NCI-H128 (cell line): ENCODE results near the gene ZNF629.

Experiments used
- DNase-seq: peaks from one replicate; lab custom pipeline; 2025; ENCODE audit not compliant: unreplicated experiment; lab: John Stamatoyannopoulos, UW

The ZNF629 gene

GRCh38 chr16:30786115-30786935, 680 bp downstream of the ZNF629 start:
- DNase-seq, result no peak

GRCh38 chr16:30785126-30786106, 1.6 kb downstream of the ZNF629 start:
- DNase-seq, result no peak

GRCh38 chr16:30784215-30784614, 2.8 kb downstream of the ZNF629 start:
- no peak for DNase-seq

DNA sequence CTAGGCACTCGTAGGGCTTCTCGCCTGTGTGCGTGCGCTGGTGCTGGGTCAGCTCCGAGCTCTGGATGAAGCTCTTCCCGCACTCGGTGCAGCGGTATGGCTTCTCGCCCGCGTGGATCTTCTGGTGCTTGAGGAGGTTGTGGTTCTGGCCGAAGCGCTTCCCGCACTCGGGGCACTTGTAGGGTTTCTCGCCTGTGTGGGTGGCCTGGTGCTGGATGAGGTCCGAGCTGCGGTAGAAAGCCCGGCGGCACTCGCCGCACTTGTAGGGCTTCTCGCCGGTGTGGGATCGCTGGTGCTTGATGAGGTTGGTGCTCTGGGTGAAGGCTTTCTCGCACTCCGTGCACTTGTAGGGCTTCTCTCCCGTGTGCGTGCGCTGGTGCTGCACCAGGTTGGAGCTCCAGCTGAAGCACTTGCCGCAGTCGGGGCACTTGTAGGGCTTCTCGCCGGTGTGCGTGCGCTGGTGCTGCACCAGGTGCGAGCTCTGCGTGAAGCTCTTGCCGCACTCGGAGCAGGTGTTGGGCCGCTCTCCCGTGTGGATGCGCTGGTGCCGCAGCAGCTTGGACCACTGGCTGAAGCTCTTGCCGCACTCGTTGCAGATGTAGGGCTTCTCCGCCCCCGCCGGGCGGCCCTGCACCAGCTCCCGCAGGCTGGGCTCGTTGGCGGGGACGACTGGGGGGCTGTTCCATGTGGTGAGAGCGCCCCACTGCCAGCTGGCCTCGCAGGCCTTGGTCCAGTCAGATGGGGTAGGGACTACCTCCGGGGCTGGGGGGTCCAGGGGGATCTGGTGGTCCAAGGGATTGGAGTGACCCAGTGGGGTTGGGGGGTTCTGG, 3.5 kb downstream of the ZNF629 start:
- DNase-seq, result no peak

DNA sequence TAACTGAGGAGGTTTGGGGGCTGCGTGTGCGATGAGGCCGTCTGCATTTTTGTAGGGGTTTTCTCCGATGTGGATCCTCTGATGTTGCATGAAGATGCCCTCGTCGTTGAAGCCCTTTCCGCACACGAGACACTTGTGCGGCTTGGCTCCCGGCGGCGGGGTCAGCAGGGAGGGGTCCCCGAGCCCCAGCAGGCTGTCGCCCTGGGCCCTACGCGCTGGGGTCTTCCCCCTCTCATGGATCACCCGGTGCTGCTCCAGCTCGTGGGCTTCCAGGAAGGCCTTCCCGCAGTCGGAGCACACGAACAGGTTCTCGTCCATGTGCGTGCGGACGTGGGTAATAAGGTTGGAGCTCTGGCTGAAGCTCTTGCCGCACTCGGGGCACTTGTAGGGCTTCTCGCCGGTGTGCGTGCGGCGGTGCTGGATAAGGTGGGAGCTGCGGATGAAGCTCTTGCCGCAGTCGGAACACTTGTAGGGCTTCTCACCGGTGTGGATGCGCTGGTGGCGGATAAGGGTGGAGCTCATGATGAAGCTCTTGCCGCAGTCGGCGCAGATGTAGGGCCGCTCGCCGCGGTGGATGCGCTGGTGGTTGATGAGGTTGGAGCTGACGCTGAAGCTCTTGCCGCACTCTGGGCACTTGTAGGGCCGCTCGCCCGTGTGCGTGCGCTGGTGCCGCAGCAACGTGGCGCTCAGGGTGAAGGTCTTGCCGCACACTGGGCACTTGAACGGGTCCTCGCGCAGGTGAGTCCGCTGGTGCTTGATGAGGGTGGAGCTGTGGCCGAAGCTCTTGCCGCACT, 4.3 kb downstream of the ZNF629 start:
- DNase-seq, result no peak

DNA sequence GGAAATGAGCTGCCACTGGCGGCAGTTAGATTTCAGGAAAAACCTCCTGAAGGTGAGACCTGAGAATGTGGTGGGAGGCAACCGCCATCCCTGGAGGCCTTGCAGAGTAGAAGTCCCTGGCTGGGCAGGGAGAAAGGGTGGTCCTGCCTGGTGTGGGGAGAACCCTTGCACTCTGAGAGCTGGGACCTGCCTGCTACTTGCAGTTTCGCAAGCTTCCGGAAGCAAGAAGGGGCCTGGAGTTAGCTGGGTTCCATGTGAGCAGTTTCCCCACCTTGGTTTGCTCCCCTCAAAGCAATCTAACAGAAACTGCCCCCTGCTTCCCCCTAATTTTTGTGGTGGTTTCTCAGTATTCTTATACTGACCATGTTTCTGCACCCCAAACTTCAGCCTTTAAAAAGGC, 6.5 kb downstream of the ZNF629 start:
- no peak for DNase-seq

DNA sequence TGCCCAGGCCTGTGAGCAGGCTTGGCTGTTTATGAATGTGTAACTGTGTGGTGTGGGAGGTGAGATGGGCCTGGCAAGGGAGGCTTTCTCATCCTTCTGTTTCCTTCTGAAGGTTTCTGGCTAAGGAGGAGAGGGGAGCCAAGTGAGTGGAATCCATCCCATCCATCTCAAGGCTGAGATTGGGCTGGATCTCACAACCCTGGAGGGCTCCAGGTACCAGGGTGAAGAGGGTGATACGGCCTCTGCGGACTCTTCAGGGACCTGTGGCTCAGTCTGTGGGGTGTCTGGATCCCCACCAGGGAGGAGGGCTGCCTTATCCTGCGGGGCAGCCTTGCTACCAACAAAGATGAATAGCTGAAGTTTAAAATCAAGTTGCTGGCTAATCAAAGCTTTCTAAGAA, 7.0 kb downstream of the ZNF629 start:
- no peak for DNase-seq

- no peak for DNase-seq
Measured at GRCh38 chr16:30779596-30779995, 7.4 kb downstream of the ZNF629 start.

- DNase-seq, result no peak
Measured at GRCh38 chr16:30778549-30779244, 8.3 kb downstream of the ZNF629 start.

GRCh38 chr16:30777591-30778297, 9.3 kb downstream of the ZNF629 start:
- DNase-seq, result no peak

GRCh38 chr16:30775392-30776188, 11.4 kb downstream of the ZNF629 start:
- DNase-seq, result peak; percentile 16

GRCh38 chr16:30775131-30775391, 11.9 kb downstream of the ZNF629 start:
- no peak for DNase-seq

DNA sequence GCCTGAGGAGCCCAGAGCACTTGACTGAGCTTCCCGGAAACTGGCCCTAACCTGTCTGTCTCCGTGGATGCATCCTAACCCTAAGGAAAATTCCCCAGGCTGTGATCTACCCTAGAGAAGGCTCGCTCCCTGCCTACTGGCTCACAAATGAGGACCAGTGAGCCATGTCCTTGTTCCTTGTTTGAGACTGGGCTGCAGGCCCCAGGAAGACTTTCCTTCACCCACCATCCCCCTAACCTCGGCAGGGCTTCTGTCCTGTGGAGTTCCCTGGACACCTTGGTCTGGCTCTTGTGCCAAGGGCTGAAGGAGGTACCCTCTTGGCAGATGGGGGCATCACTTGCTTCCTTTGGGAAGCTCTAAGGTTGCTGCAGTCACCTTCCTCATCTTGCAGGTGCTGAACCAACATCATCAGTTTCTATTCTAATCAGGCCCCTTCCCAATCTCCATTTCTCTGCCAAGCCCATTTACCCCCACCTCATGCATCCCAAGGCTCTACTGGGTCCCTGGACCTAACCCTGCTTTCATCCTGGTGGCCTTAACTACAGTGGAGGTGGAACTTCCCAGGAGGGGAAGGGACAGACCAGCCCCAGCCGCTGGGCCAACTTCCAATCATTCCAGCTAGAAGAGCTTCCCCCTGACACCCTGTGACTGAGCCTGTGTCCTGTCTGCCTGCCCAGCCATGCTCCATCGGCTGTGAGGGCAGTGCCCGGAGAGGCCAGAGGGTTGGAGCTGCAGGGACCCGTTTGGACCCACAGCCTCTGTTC, 12.5 kb downstream of the ZNF629 start:
- no peak for DNase-seq

- DNase-seq, result no peak
Measured at GRCh38 chr16:30773826-30774225, 13.2 kb downstream of the ZNF629 start.

- DNase-seq, result no peak
Measured at GRCh38 chr16:30771726-30772125, 15.3 kb downstream of the ZNF629 start.

- no peak for DNase-seq
Measured at GRCh38 chr16:30769379-30770089, 17.5 kb downstream of the ZNF629 start.

DNA sequence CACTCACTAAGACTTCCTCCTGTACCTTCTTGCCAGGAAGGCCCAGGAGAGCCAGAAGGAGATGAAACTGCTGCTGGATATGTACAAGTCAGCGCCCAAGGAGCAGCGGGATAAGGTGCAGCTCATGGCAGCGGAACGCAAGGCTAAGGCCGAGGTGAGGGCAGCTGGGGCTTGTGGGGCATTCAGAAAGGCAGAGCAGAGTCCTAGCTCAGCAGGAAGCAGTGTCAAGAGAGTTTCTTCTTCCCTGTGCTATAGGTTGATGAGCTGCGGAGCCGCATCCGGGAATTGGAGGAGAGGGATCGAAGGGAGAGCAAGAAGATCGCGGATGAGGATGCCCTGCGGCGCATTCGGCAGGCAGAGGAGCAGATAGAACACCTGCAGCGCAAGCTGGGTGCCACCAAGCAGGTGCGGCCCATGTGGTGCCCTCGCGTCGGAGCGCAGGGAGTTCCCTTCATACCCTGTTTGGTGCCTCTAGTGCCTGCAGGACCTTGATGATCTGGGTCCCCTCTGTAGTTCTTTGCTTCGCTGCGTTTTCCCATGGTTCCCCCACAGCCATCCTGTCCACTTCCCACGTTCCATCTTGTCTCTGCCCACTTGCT, 18.3 kb downstream of the ZNF629 start:
- DNase-seq, result no peak
